KOPT-K1 (cell line): ENCODE measurements around the gene USP38.

ENCODE experiments used
- H3K27ac ChIP-seq: fragments of 200-600 bp; sonication (generic); 2 replicates; pipeline ENCODE4 v1.5.1; 2016; ENCODE audit warnings: antibody characterized with exemption, mild to moderate bottlenecking, low read depth, low read length; ENCODE audit not compliant: poor library complexity, severe bottlenecking
- H3K36me3 ChIP-seq: fragments of 200-600 bp; sonication (generic); 2 replicates; pipeline ENCODE4 v1.5.1; 2017; ENCODE audit warnings: antibody characterized with exemption, mild to moderate bottlenecking, low read length, moderate library complexity; ENCODE audit not compliant: insufficient read depth
- H3K9me3 ChIP-seq: fragments of 200-600 bp; sonication (generic); 2 replicates; pipeline ENCODE4 v1.5.1; 2017; ENCODE audit warnings: antibody characterized with exemption, low read length, mild to moderate bottlenecking; ENCODE audit not compliant: insufficient read depth, poor library complexity, severe bottlenecking

Gene USP38

DNA sequence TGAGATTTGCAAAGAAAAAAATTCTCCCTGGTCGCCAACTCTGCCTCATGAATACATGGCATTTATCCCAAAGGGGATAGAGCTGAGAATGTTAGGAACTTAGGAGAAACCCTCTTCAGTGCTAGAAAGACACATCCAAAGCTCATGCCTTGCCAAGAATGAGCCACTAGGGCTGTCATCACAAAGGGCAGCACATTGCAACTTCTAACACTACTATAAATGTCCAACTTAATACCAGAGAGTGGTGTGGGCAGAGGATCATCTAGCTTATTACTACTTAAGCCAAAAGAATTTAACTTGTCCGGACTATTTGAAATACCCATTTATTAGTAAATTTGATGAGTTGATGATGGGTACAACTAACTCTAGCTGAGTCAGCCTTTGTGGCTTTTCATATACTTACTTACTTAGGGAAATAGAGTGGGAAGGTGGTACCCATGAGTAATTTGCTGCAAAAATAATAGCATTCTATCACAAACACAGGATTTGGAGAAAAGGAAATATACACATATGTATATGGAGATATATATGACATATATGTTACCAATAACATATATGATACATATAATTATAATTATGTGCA lies 85.6 kb downstream of the USP38 start:
- H3K27ac ChIP-seq, result no peak overlapping the region
- peaks cover 35% of the 10 kb centered on the region for H3K9me3 ChIP-seq
- H3K36me3 ChIP-seq, result no peaks in the 10 kb centered on the region
